NCI-H2107 (cell line): ENCODE results near the gene PSMA7.

Experiments
- DNase-seq: peaks from one replicate; lab custom pipeline; 2025; lab: John Stamatoyannopoulos, UW

PSMA7 gene

DNA sequence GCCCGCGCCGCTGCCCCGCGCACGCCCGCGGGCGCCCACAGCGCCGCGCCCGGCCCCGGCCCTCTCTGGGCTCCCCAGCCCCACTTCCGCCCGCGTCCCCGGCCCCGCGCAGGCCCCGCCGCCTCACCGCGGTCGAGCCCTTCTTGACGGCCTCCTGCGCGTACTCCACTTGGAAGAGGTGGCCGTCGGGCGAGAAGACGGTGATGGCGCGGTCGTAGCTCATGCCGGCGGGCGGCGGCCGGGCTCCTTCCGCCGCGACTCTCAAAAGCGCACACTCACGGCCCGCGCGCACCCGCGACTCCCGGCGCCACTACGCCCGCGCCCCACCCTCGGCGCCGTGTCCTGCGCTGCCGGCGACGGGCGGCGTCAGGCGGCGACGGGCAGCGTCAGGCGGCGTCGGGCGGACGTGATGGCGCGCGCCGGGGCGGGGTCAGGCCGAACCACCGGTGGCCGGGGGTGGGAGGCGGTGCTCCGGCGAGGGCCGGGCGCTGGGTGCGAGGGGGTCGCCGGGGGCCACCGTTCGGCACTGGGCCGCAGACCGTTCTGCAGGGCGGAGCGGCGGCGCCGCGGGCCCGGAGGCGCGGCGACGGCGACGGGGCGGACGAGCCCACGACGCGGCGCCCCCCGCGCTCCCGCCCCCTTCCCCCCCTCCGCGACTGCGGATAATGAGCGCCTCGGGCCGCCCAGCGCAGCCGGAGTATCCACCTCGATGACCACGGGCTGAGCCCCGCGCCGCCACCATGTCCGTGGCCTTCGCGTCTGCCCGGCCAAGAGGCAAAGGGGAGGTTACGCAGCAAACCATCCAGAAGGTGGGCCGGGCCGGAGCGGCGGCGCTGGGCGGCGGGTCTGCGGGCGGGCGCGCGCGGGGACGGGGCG is at the start of gene PSMA7, which contains the start of gene SS18L1:
PSMA7 (minus strand) TSS at position 314 of the 876 bp plus-strand sequence; CDS start at position 223, 91 bp downstream.
SS18L1 (plus strand) TSS at position 689 of the 876 bp plus-strand sequence; CDS start at position 741, 52 bp downstream.
- peak; percentile 88 for DNase-seq

DNA sequence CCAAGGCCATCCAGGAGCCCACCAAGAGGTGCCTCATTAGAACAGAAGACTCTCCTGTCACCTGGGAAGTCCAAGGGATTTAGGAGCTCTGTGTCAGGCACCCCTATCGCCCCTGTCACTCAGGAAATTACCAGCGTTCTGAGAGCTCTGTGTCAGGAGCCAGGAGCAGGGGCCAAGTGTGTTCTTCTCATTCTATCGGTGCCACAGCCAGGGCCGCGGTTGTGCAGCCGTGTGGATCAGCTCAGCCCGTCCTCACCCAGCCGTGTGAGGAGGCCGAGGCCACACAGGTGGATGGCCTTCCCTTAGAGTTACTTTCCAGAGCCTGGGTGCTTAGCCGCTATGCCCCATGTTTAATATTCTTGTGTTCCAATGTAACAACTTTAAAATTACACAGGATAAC is 49.4 kb upstream of the PSMA7 start:
- DNase-seq, result no peak

DNA sequence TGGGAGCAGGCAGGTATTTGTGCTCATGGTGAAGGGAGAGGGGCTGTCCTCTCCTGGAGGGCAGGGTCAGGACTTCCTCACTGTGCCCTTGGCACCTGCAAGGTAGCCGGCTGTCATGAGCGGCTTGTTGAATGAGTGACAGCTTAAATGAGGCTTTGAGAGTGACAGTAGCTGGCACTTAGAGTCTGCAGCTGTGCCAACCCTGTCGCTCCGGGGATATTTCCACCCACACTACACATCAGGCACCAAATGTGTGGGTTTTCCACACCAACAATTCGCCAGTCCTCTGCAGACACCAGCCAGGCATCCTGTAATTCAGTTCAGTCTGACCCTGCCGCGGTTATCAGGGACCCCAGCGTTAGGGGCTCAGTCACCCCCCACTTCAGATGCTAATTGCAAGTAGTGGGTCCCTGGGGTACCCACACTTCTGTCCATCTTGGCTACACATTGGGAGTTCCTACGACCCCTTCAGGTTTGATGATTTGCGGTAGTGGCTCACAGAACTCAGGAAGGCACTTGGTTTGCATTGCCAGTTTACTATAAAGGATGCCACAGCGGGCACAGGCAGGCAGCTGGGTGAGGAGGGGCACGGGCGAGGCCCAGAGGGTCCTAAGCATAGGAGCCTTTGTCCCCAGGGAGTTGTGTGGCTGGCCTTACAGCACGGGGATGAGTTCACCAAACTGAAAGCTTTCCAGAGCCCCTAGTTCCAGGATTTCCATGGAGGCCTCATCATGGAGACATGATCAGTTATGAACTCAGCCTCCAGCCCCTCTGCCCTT is 48.8 kb upstream of the PSMA7 start:
- no peak for DNase-seq

DNA sequence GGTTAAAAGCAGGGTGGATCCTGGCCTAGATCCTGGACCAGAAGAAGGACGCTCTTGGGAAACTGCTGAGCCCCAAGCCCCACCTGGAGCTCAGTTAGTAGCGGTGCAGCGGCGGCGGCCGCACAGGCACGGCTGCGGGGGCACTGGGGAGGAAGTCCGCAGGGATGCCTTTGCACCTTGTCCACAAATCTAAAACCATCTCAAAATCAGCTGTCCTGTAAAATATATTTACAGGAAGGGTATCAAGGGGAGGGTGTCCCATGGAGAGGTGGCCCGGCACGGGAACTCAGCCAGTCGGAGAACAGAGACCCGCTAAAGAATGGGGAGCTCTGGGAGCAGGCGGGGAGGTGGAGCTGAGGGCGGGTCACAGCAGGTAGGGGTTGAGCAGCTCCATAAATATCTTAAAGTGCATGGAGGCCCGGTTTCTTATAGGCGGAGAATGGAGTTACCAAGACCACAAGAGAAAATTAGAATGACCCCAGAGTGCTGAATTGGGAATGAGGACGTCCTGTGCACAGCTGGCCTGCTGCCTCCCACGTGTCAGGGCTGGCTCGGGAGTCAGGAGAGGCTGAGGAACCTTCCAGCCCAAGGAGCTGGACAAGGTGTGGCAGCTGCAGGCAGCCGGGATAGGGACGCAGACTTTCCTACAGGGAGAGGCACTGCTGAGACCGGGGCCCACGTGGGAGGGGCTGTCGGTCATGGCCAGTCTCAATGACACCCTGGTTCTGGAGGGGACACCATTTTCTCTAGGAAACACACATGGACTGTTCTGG is 47.6 kb upstream of the PSMA7 start:
- no peak for DNase-seq

DNA sequence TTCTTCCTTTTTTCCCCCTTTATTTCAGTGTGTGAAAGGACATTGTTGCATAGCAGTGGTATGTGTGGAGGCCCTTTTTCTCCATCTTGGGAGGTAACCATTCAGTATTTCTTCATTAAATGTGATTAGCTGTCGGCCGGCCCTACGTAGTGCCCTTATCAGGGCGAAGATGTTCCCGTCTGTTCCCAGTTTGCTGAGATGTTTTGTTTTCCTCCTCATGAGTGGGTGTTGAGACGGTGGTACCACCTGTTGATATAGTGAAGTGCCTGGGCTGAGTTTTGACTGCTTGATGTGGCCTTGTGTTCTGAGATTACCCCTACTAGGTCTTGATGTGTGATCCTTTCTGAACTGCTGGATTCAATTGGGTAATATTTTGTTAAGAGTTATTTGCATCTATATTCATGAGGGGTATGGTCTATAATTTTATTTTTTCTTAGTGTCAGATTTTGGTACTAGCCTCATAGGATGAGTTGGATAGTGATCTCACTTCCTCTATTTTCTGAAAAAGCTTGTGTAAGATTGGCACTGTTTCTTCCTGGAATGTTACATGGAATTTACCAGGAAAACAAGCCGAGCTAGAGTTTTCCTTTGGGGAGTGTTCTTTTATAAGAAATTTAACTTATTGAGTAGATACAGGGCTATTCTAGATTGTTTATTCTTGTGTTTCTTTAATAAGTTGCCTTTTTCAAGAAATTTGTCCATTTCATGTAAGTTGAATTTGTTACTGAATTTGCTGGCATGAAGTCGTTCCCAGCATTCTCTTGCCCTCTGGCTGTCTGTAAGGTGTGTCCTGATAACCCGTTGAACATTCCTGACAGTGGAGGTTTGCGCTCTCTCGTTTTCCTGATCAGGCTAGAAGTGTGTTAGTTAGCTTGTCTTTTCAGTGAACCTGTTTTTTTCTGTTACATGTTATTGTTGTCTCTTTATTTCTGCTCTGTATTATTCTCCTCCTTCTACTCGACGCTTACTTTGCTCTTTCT is 44.0 kb upstream of the PSMA7 start:
- no peak for DNase-seq

DNA sequence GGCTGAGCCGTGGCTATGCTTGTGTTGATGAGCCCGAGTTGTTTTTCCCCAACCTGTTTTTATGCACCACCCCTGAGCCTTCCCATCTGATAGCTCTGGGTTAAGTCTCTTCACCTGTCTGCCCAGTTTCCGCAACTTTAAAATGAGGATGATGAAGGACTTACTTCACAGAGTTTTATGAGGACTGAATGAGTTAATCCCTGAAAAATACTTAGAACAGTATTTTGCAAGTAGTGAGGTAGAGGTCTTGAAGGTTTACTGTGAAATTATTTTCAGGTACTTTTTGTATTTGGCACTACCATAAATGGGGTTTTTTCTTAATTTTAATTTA is 42.9 kb upstream of the PSMA7 start:
- DNase-seq, result no peak

DNA sequence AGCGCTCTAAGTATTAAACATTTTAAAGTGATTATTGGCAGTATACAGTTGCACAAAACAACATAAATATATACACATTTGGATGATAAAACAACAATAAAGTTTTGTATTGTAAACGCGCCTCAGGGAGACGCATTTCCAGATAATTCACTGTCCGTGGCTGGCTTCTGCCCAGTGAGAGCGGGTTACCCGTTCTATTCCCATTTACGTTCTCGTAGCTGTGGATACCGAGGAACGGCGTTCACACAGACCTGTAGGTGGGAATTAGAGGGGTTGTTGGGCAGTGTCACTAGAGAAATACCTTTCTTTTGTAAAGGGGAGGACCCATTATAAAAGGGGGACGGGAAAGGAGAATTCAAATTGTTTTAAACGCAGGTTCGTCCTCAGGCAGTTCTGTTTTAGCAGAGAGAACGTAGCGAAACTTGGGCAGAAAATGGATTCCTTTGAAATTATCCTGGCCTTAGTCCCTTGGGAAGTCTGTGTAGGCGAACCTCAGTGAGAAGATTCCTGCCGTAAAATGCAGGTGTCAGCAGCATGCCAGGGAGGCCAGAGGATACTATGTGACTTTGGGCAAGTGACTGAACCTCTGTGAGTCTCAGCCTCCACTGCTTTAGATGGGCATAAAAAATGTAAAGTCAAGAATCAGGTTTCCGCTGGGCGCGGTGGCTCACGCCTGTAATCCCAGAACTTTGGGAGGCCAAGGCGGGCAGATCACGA is 40.4 kb upstream of the PSMA7 start:
- no peak for DNase-seq

DNA sequence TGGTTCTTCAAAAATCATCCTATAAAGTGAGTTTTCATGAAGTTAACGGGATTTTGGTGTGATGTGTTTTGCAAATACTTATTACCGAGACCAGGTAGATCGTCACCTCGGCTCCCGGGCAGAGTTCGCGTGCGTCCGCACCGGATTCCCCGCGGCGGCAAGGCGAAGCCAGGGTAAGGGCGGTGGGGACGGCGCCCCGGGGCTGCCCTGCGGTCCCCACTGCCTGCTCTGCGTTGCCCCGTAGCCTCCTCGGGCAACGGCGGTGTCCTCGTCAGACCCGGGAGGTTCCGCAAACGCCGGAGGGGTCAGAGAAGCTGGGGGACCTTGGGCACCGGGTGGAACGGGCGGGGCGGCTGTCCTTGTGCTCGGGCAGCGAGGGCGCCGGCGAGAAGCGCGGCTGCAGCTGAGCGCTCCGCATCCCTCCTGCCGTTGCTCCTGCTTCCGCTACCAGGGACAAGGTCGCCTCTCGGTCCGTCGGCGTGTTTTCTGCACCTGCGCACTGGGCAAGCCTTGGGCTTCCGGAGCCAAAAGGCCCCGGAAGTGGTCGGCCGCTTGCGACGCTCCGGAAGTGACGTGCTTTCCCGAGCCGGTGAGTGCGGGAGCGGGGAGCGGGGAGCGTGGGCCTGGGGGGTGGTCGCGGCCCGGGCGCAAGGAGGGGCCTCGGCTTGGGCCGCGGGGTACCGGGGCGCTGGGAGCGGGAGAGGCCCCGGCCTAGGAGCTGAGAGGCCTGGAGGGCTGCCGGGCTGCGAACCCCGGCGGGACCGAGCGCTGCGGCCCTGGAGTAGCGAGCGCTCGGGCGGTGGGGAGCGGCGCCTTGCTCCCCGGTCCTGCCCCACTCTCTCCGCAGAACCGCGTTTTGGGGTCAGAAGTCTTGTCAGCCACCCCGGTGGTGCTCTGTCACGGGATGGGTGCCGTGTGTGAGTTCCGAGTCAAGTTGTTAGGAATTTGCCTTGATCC is 39.6 kb upstream of the PSMA7 start, which contains the start of gene MTG2:
MTG2 (plus strand) TSS at position 560 of the 957 bp plus-strand sequence. CDS start 10,393 bp downstream, outside the sequence.
- peak; percentile 91 for DNase-seq

DNA sequence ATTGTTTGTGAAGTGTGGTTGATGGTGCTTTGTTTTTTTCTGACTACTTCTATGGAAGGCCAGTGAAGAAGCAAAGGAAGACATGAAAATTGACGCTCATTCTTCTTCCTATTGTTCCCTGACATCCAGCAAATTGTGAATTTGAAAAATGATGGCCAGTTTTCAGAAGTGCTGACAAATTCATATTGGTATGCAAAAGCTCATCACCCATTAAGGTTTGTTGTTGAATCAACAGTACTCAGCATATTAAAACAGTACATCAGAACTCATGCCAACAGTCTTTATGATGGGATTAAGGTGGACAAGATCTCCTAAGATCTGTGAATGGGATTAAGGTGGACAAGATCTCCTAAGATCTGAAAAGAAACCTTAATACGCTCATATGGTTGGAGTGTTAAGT is 38.6 kb upstream of the PSMA7 start:
- no peak for DNase-seq

DNA sequence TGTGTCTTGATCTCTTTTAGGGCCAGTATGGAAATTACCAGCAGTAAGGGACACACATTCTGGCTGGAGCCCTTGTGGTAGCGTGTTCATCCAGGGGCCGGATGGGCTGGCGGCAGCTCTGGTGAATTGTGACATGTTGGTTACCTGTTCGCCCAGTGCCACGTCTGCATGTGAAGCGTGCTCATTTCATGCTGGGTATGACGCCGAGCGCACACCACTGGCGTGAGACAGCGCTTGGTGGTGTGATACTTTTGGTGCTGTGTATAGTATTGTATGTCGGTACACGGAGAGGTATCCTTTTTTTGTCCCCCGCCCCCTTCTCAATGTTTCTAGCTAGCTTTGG is 35.9 kb upstream of the PSMA7 start:
- no peak for DNase-seq

DNA sequence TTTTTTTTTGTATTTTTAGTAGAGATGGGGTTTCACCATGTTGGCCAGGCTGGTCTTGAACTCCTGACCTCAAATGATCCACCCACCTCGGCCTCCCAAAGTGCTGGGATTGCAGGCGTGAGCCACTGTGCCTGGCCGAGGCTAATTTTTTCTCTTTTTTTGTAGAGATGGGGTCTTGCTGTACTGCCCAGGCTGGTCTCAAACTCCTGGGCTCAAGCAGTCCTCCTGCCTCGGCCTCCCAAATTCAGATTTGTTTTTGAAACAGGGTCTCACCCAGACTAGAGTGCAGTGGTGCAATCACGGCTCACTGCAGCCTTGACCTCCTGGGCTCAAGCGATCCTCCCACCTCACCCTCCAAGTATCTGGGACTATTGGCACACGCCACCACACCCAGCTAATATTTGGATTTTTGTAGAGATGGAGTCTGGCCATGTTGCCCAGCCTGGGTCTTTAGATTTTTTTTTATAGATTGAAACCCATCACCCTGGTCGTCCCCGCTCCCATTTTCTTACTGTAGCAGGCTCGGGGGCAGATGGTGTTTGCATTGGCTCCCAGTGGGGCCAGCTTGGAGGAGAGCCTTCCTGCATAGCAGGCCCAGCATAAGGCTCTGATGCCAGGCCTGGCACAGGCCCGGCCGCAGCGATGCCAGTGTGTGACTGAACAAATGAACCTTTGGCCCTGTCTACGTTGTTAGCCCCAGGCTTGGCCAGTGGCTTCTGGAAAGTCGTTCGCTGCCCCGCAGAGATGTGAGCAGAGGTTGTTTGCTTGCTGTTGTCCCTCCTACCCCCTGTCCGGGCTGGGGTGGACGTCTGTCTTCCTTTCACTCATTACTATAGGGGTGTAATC is 35.3 kb upstream of the PSMA7 start:
- DNase-seq, result no peak

DNA sequence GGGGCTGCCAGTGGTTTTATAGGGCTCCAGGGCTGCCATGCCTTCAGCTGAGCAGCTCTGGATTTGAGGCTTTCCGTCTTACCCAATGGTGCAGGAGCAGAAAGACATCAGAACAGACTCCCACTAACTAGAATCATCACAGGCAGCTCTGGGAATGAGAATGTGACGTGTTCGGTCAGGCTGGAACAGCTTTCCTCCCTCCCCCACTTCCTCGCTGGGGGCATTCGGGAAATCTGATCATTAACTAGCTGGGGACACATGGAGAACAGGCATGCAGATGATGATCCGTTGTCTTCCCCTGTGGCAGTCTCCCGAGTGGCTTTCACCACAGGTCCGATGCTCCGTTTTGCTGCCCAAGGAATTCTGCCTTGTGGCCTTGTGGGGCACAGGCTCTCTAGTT is 34.1 kb upstream of the PSMA7 start:
- no peak for DNase-seq

DNA sequence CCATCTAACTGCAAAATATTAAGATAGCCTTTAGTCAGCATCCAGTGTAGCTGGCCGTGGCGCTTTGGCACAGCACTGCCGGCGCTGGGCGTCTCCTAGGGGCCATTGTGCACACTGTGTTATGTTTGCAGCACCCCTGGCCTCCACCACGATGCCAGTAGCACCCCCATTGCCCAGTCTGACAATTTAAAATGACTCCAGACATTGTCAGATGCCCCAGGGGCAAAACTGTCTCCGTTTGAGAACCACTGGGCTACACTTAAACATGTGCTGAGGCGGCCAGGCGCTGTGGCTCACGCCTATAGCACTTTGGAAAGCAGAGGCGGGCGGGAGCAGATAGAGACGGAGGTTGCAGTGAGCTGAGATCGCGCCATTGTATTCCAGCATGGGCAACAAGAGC is 33.7 kb upstream of the PSMA7 start:
- no peak for DNase-seq

DNA sequence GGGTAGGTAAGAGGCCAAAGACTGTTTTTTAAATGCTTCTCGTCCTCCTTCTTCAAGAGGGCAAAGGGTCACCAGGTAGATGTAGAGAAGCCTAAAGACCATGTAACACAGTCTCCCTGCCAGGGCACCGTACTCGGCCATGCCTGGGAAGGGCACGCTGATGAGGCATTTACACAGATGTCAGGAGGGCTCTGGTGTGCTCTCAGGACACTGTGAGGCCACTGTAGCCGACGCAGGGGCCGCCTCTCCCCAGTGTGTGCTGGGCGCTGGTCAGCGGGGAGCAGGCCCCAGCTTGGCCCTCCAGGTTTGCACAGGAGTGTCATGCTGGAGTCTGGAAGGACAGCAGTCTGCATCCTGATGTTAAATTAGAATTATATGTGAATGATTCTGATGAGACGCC is 32.5 kb upstream of the PSMA7 start:
- no peak for DNase-seq

DNA sequence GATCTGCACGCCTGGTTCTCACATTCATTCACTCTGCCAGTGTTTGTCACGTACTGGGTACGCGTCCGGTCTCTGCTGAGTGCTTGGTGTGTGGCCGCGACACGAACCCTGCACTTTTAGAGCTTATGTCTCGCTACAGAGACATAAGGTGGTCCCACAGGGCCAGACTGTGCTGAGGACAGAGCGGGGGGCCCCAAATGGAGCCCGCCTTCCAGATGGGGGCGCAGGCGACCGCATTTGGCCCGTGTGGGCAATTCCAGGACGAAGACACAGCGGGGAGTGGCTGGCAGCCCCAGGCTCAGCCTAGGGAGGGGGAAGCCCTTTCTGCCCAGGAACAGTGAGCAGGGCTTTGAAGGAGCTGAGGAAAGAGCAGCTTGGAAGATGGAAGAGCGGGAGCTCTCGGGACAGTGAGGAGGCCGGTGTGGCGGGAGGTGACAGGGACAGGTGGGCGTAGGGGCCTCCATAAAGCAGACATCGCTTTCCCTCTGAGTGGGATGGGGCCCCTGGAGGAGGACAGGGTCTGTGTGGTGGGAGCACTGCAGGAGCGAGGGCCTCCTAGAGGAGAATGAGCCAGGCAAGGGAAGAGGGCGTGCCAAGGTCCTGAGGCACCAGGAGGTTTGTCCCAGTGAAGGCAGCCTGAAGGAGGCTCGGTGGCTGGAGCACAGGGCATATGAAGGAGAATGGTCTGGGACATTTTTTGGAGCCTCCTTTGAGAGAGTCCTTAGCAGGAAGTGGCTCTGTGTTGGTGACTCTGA is 31.9 kb upstream of the PSMA7 start:
- DNase-seq, result no peak

DNA sequence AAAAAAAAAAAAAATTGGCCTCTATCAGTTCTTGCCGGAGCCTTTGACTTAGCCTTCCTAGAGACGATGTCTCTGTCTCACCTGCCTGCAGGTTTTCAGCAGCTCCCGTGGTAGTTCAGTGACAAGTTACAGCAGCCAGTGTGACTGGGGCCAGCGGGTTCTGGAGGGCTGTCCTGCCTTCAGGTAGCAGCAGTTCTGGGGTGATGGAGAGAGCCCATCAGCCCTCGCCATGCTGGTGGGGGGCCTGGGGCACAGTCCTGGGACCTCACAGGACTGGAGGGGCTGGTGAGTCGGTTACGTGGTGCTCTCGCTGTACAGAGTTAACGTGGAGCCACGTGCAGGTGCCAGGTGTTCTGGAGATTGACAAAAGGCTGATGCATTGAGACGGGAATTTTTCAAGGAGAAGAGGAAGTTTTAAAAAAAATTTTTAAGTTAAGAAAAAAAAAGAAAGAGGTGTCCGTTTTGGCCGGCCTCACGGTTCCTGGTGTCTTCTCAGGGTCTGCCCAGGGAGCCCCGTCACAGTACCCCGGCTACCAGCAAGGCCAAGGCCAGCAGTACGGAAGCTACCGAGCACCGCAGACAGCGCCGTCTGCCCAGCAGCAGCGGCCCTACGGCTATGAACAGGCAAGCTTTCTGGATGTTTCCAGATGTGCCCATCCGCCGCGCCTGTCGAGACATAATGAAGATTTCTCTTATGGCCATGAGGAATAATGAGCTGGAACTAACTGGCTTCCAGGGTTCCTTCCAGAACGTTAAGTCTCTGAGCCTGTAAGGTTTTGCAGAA is 31.0 kb upstream of the PSMA7 start:
- DNase-seq, result no peak

DNA sequence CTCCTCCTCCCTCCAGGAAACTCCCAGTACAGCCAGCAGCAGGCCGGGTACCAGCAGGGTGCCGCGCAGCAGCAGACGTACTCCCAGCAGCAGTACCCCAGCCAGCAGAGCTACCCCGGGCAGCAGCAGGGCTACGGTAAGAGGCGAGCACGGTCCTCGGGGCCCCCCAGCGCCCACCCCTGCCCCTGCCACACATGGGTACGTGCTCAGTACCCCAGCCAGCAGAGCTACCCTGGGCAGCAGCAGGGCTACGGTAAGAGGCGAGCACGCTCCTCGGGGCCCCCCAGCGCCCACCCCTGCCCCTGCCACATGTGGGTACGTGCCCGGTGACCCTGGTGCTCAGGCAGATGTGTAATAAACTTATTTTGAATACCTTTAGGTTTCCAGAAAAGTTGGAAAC is 29.5 kb upstream of the PSMA7 start:
- DNase-seq, result no peak
